CD14-positive monocyte (primary cell): ENCODE data around the gene VRTN. TPM values are rescaled to one million over a fixed set of nuclear protein-coding genes. Genes with fewer than 3 reads are reported as not detected.
A peak's percentile ranks its signal among the peaks of the same experiment; 100 is the strongest.

Experiments
- DNase-seq, 3 donors: peaks; one replicate each; pipeline ENCODE4 v3.0.0-alpha.2; 2011 to 2022
- H2AFZ ChIP-seq: 2 replicates; pipeline ENCODE4 v1.6.0; 2012; ENCODE audit warnings: mild to moderate bottlenecking, low read depth, low read length, inconsistent platforms; ENCODE audit not compliant: insufficient read depth, poor library complexity, severe bottlenecking
- H3K27ac ChIP-seq, 2 donors: 1 replicate in 1 of 2; 2 replicates in 1 of 2; pipeline ENCODE4 v1.5.1; 2012 to 2013; ENCODE audit warnings: low read length in 2 of 2, control low read depth in 1 of 2, inconsistent platforms in 1 of 2, low read depth in 1 of 2, mild to moderate bottlenecking in 1 of 2
- H3K27me3 ChIP-seq, 2 donors: one replicate each; pipeline versions ENCODE4 v1.6.0 to v1.6.1; 2011 to 2013; ENCODE audit warnings: low read length in 2 of 2; ENCODE audit not compliant: control insufficient read depth in 2 of 2, insufficient read depth in 2 of 2
- H3K36me3 ChIP-seq, 2 donors: replicated peaks in 1 of 2; 1 replicate in 1 of 2; 2 replicates in 1 of 2; pipeline versions ENCODE4 v1.5.1 to v1.6.1; 2012 to 2013; ENCODE audit warnings: low read length in 2 of 2, control low read depth in 1 of 2, inconsistent platforms in 1 of 2, mild to moderate bottlenecking in 1 of 2; ENCODE audit not compliant: insufficient read depth in 2 of 2, control insufficient read depth in 1 of 2
- H3K4me1 ChIP-seq, 2 donors: 1 replicate in 1 of 2; 2 replicates in 1 of 2; pipeline versions ENCODE4 v1.5.1 to v1.6.1; 2012 to 2013; ENCODE audit warnings: low read length in 2 of 2, control low read depth in 1 of 2, inconsistent platforms in 1 of 2, mild to moderate bottlenecking in 1 of 2, moderate library complexity in 1 of 2; ENCODE audit not compliant: insufficient read depth in 2 of 2, control insufficient read depth in 1 of 2
- H3K4me2 ChIP-seq: replicated peaks from 2 replicates; pipeline ENCODE3; 2012; ENCODE audit warnings: low read length, moderate library complexity, mild to moderate bottlenecking; ENCODE audit not compliant: poor library complexity, severe bottlenecking; ENCODE audit errors: extremely low read depth
- H3K4me3 ChIP-seq, 3 experiments: fragments of 200-600 bp in 1 of 3; sonication (generic) in 1 of 3; replicated peaks in 1 of 3; 1 replicate in 2 of 3; 2 replicates in 1 of 3; pipeline ENCODE4 v1.5.1; 2011 to 2013; ENCODE audit warnings: low read length in 3 of 3, mild to moderate bottlenecking in 3 of 3, control low read depth in 2 of 3, low read depth in 2 of 3, inconsistent platforms in 1 of 3, moderate library complexity in 1 of 3
- H3K79me2 ChIP-seq: 2 replicates; pipeline ENCODE4 v1.6.0; 2012; ENCODE audit warnings: mild to moderate bottlenecking, control low read depth, inconsistent platforms, low read length, moderate library complexity; ENCODE audit not compliant: insufficient read depth
- H3K9ac ChIP-seq: 2 replicates; pipeline ENCODE4 v1.6.0; 2017; ENCODE audit warnings: low read length, mild to moderate bottlenecking; ENCODE audit not compliant: insufficient read depth, poor library complexity, severe bottlenecking
- H3K9me3 ChIP-seq, 2 donors: replicated peaks in 1 of 2; 1 replicate in 1 of 2; 2 replicates in 1 of 2; pipeline versions ENCODE4 v1.5.1 to v1.6.1; 2012 to 2013; ENCODE audit warnings: low read length in 2 of 2, control low read depth in 1 of 2; ENCODE audit not compliant: control insufficient read depth in 1 of 2, insufficient read depth in 1 of 2
- H4K20me1 ChIP-seq: 2 replicates; pipeline ENCODE4 v1.6.0; 2012; ENCODE audit warnings: mild to moderate bottlenecking, low read length, control low read depth, moderate library complexity; ENCODE audit not compliant: insufficient read depth
- H3K27ac Mint-ChIP-seq, 7 donors: one replicate each; pipeline ENCODE4 v1.8.0; 2020; ENCODE audit warnings: mild to moderate bottlenecking in 7 of 7, mixed read lengths in 7 of 7, moderate library complexity in 6 of 7, inconsistent platforms in 2 of 7
- H3K27me3 Mint-ChIP-seq, 3 donors: one replicate each; pipeline ENCODE4 v1.8.0; 2021 to 2022; ENCODE audit warnings: low read depth in 3 of 3, mild to moderate bottlenecking in 3 of 3, mixed read lengths in 3 of 3, moderate library complexity in 3 of 3, inconsistent platforms in 1 of 3
- H3K36me3 Mint-ChIP-seq, 2 donors: one replicate each; pipeline ENCODE4 v1.8.0; 2020; ENCODE audit warnings: mixed read lengths in 2 of 2, inconsistent platforms in 1 of 2, mild to moderate bottlenecking in 1 of 2
- H3K4me1 Mint-ChIP-seq: one replicate; pipeline ENCODE4 v1.8.0; 2020; ENCODE audit warnings: mild to moderate bottlenecking, mixed read lengths
- H3K4me3 Mint-ChIP-seq, 2 donors: one replicate each; pipeline ENCODE4 v1.8.0; 2020; ENCODE audit warnings: mild to moderate bottlenecking in 2 of 2, mixed read lengths in 2 of 2, moderate library complexity in 1 of 2
- H3K9me3 Mint-ChIP-seq, 7 donors: one replicate each; pipeline ENCODE4 v1.8.0; 2020 to 2022; ENCODE audit warnings: mixed read lengths in 7 of 7, mild to moderate bottlenecking in 6 of 7, moderate library complexity in 6 of 7, inconsistent platforms in 2 of 7
- CTCF ChIP-seq: fragments of 200-600 bp; IDR thresholded peaks from one replicate; pipeline ENCODE4 v1.8.0; 2022; ENCODE audit warnings: antibody characterized with exemption, mild to moderate bottlenecking
- WGBS: methylation state at CpG from one replicate; pipeline ENCODE4 v1.1.5; 2013; ENCODE audit warnings: missing lambda C conversion rate; ENCODE audit not compliant: insufficient coverage; 5-methylcytosine and 5-hydroxymethylcytosine counted together
- intact Hi-C, 2 donors: fragments of 100-400 bp; cut with micrococcal nuclease; formaldehyde crosslinking; loops; one replicate each; pipeline versions ENCODE4 v1.15.0 to v1.15.1; 2023
- polyA plus RNA-seq, 3 donors: library from polyadenylated mRNA; depleted of rRNA in 1 of 3; unstranded in 2 of 3; stranded (reverse) in 1 of 3; fragments of 300-500 nt in 2 of 3; fragments of >200 nt in 1 of 3; fragmentation: Illumina TruSeq in 2 of 3; gene quantifications; 1 replicate in 2 of 3; 2 replicates in 1 of 3; pipeline ENCODE4 v1.2.3, GENCODE V29; 2012 to 2021

Gene VRTN
- polyA plus RNA-seq, 3 donors: not detected

GRCh38 chr14:74313601-74314000, 34.7 kb upstream of the VRTN start:
- intact Hi-C loops: no loop called here
- no peak overlapping the region for H3K9ac ChIP-seq
- H3K4me3 ChIP-seq: no peak overlapping the region
- Mint-ChIP-seq H3K27me3 (peaks cover 1 to 5% (median 3%) of the 10 kb centered on the region in 3 donors), H3K4me3 (no peak overlapping the region), H3K27ac (no peak overlapping the region), H3K36me3 (no peaks in the 10 kb centered on the region), H3K9me3 (no peaks in the 10 kb centered on the region), H3K4me1 (peaks cover 13% of the 10 kb centered on the region)
- no peak for DNase-seq
- no peaks in the 10 kb centered on the region for H4K20me1 ChIP-seq
- no peak overlapping the region for H3K27ac ChIP-seq
- H3K27me3 ChIP-seq: no peaks in the 10 kb centered on the region
- H3K36me3 ChIP-seq: no peaks in the 10 kb centered on the region
- no peaks in the 10 kb centered on the region for H3K79me2 ChIP-seq
- H3K9me3 ChIP-seq: no peaks in the 10 kb centered on the region
- WGBS: 83% methylated on average over 1 of the region's 5 CpGs
- TF ChIP-seq CTCF: no peak
- H3K4me1 ChIP-seq: peaks cover 0 to 9% of the 10 kb centered on the region in 2 donors
- no peak overlapping the region for H2AFZ ChIP-seq
- H3K4me2 ChIP-seq: no peak overlapping the region

DNA sequence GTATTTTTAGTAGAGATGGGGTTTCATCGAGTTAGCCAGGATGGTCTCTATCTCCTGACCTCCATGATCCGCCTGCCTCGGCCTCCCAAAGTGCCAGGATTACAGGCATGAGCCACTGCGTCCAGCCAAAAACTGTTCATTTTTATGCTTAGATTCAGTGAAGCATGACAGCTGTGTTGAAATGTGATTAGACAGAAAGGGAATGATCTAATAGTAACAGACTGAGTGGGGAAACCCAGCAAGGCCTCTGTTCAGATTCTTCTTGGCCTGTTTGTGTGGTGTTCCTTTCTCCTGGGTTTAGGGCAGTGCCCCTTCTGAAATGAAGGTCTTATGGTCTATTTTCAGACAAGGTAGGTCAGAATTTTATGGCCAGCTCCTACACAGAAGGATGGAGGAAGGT, 33.7 kb upstream of the VRTN start:
- H3K4me3 Mint-ChIP-seq: peak overlapping the region in 1 of 2 donors; percentile 24
- Histone ChIP-seq H3K27ac (no peak overlapping the region), H3K36me3 (no peaks in the 10 kb centered on the region), H3K79me2 (no peaks in the 10 kb centered on the region), H3K4me2 (no peak overlapping the region), H3K4me1 (peaks cover 0 to 4% of the 10 kb centered on the region in 2 donors), H3K9ac (no peak overlapping the region), H3K4me3 (no peak overlapping the region), H3K27me3 (no peaks in the 10 kb centered on the region), H4K20me1 (no peaks in the 10 kb centered on the region), H2AFZ (no peak overlapping the region), H3K9me3 (no peaks in the 10 kb centered on the region)
- WGBS: 97% methylated on average over 3 of the region's 4 CpGs
- TF ChIP-seq CTCF: no peak
- no peaks in the 10 kb centered on the region for H3K9me3 Mint-ChIP-seq
- peaks cover 1 to 5% (median 5%) of the 10 kb centered on the region in 3 donors for H3K27me3 Mint-ChIP-seq
- intact Hi-C loops: no loop called here
- H3K36me3 Mint-ChIP-seq: no peaks in the 10 kb centered on the region
- H3K4me1 Mint-ChIP-seq: peaks cover 6% of the 10 kb centered on the region
- DNase-seq: no peak
- H3K27ac Mint-ChIP-seq: no peak overlapping the region
